Measurements from ENCODE around the gene SYT17. TPM values are rescaled to one million over a fixed set of nuclear protein-coding genes. Genes with fewer than 3 reads are reported as not detected.

Gene SYT17
- total RNA-seq, 2 experiments from 2014 or later = 6.2 to 10.3 TPM

DNA sequence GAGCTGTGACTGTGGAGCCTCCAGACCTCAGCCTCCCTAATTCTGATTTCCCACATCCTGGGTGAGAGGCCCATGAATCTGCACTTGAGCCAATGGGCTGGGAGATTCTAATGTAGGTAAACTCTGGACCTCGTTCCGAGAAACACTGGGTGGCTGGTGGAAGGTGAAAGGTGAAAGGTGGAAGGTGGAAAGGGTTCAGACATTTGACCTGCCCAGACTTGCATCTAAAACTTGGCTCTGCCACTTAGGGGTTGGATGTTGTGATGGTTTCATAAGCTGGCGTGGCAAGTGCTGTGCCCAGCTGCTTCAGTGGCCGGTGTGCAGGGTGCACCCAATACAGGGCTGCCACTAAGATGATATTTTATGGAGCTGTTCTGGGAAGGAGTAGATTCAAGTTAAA is 24.8 kb downstream of the SYT17 start:
- Histone ChIP-seq H2AFZ (ENCODE audit: low read length) (no peak overlapping the region), H3K4me1 (ENCODE audit: insufficient read depth, low read length, poor library complexity, severe bottlenecking) (no peaks in the 10 kb centered on the region), H3K79me2 (ENCODE audit: insufficient read depth, low read depth, low read length) (no peaks in the 10 kb centered on the region), H4K20me1 (ENCODE audit: insufficient read depth, low read length) (no peaks in the 10 kb centered on the region), H3K4me2 (ENCODE audit: low read length) (no peak overlapping the region), H3K9me2 (ENCODE audit: insufficient read depth, low read length) (no peaks in the 10 kb centered on the region), H3K9me3 (ENCODE audit: low read length) (no peaks in the 10 kb centered on the region), H3K27ac (ENCODE audit: low read depth, low read length, poor library complexity, severe bottlenecking) (no peak overlapping the region), H3K36me3 (ENCODE audit: insufficient read depth, low read length) (no peaks in the 10 kb centered on the region), H3K4me3 (ENCODE audit: low read depth, low read length, poor library complexity, severe bottlenecking) (no peak overlapping the region)
- ChIA-PET POLR2A (no interaction called here), CTCF (ENCODE audit: unreplicated experiment) (no interaction called here)
- BruUV-seq (replicated peaks) = no TSS peak
- DNase-seq (ENCODE audit: low spot score) = no peak
- intact Hi-C loops (cut with micrococcal nuclease; ENCODE audit: unreplicated experiment) = no loop called here
- TF ChIP-seq, protein P1, sequence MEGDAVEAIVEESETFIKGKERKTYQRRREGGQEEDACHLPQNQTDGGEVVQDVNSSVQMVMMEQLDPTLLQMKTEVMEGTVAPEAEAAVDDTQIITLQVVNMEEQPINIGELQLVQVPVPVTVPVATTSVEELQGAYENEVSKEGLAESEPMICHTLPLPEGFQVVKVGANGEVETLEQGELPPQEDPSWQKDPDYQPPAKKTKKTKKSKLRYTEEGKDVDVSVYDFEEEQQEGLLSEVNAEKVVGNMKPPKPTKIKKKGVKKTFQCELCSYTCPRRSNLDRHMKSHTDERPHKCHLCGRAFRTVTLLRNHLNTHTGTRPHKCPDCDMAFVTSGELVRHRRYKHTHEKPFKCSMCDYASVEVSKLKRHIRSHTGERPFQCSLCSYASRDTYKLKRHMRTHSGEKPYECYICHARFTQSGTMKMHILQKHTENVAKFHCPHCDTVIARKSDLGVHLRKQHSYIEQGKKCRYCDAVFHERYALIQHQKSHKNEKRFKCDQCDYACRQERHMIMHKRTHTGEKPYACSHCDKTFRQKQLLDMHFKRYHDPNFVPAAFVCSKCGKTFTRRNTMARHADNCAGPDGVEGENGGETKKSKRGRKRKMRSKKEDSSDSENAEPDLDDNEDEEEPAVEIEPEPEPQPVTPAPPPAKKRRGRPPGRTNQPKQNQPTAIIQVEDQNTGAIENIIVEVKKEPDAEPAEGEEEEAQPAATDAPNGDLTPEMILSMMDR (conservative IDR thresholded peaks at IDR 0.05; ENCODE audit: low read length) = no peak
- TF ChIP-seq EZH2phosphoT487 (IDR thresholded peaks at IDR 0.05; ENCODE audit: borderline replicate concordance, low read depth, low read length) = no peak

DNA sequence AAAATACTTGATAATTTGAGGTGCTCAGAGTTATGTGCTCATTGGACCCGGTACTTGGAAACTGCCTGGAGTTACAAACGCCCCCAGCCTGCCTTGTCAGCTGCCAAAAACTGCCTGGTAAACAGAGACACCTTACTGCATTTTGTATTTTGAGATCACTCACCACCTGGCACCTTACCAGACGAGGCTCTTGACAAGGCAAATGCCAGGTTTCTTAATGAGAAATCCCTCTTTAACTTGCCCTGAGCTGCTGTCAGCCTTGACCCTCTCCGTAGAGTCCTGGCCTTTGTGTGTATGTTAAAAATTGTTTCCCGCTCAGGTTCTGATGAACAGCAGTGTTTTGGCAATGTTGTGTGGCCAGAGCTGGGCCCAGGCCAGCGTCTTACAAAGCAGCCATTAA is 28.8 kb downstream of the SYT17 start:
- Histone ChIP-seq H3K79me2 (ENCODE audit: insufficient read depth, low read depth, low read length) (no peaks in the 10 kb centered on the region), H3K4me2 (ENCODE audit: low read length) (no peak overlapping the region), H4K20me1 (ENCODE audit: insufficient read depth, low read length) (no peaks in the 10 kb centered on the region), H3K4me1 (ENCODE audit: insufficient read depth, low read length, poor library complexity, severe bottlenecking) (no peaks in the 10 kb centered on the region), H3K9me3 (ENCODE audit: low read length) (peaks cover 26% of the 10 kb centered on the region), H3K4me3 (ENCODE audit: low read depth, low read length, poor library complexity, severe bottlenecking) (no peak overlapping the region), H3K9me2 (ENCODE audit: insufficient read depth, low read length) (no peaks in the 10 kb centered on the region), H3K27ac (ENCODE audit: low read depth, low read length, poor library complexity, severe bottlenecking) (no peak overlapping the region), H3K36me3 (ENCODE audit: insufficient read depth, low read length) (no peaks in the 10 kb centered on the region), H2AFZ (ENCODE audit: low read length) (no peak overlapping the region)
- ChIA-PET CTCF (ENCODE audit: unreplicated experiment) (no interaction called here), POLR2A (no interaction called here)
- no TSS peak for BruUV-seq (replicated peaks)
- intact Hi-C loops (cut with micrococcal nuclease; ENCODE audit: unreplicated experiment) = no loop called here
- TF ChIP-seq, protein P1 (conservative IDR thresholded peaks at IDR 0.05; ENCODE audit: low read length) = no peak
- no peak for TF ChIP-seq EZH2phosphoT487 (IDR thresholded peaks at IDR 0.05; ENCODE audit: borderline replicate concordance, low read depth, low read length)
- no peak for DNase-seq (ENCODE audit: low spot score)

DNA sequence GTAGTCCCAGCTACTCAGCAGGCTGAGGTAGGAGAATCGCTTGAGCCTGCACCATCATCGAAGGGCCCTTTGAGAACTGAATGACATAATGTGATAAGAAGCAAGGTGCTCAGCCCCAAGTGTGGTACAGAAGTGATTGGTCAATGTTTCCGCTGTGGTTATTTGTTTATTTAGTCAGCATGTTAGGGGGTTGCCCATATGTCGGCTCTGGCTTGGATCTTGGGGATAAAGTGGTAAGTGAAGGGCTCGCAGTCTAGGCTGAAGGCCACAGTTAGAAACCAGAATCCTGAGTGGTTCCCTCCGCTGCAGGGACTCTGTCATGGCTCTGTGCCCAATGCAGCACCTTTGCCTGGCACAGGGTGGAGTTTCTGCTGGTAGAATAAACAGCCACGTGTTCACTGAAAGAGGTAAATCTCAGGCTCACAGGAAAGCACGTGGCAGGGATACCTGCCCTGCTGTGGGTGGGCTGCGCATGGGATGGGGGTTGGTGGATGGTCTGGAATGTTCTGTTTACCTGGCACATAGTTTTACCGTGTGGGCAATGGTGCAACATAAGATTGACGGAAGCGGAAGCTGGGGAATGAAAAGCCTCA is 35.4 kb downstream of the SYT17 start:
- Histone ChIP-seq H3K27ac (ENCODE audit: low read depth, low read length, poor library complexity, severe bottlenecking) (no peak overlapping the region), H3K9me3 (ENCODE audit: low read length) (peaks cover 40% of the 10 kb centered on the region)

More for the DNA sequence above, 35.4 kb downstream of the SYT17 start:
- TF ChIP-seq, protein P1 (conservative IDR thresholded peaks at IDR 0.05; ENCODE audit: low read length) = no peak
- no peak for TF ChIP-seq EZH2phosphoT487 (IDR thresholded peaks at IDR 0.05; ENCODE audit: borderline replicate concordance, low read depth, low read length)
- no peak for DNase-seq (ENCODE audit: low spot score)
- no peaks in the 10 kb centered on the region for H3K9me2 ChIP-seq (ENCODE audit: insufficient read depth, low read length)
- H3K79me2 ChIP-seq (ENCODE audit: insufficient read depth, low read depth, low read length) = no peaks in the 10 kb centered on the region
- H4K20me1 ChIP-seq (ENCODE audit: insufficient read depth, low read length) = no peaks in the 10 kb centered on the region
- ChIA-PET POLR2A (no interaction called here), CTCF (ENCODE audit: unreplicated experiment) (no interaction called here)
- H3K4me1 ChIP-seq (ENCODE audit: insufficient read depth, low read length, poor library complexity, severe bottlenecking) = peaks cover 13% of the 10 kb centered on the region
- BruUV-seq (replicated peaks) = no TSS peak
- H3K4me3 ChIP-seq (ENCODE audit: low read depth, low read length, poor library complexity, severe bottlenecking) = no peak overlapping the region
- H3K36me3 ChIP-seq (ENCODE audit: insufficient read depth, low read length) = peaks cover 6% of the 10 kb centered on the region
- intact Hi-C loops (cut with micrococcal nuclease; ENCODE audit: unreplicated experiment) = no loop called here
- H2AFZ ChIP-seq (ENCODE audit: low read length) = no peak overlapping the region
- H3K4me2 ChIP-seq (ENCODE audit: low read length) = no peak overlapping the region
